Nephron (organoid): Measurements from ENCODE around the gene ZNF117.

Source experiments
- H3K27ac Mint-ChIP-seq, 3 experiments: 2 replicates each; pipeline ENCODE4 v1.8.0; 2020; ENCODE audit warnings: mixed read lengths in 3 of 3, mild to moderate bottlenecking in 2 of 3, moderate library complexity in 1 of 3
- H3K27me3 Mint-ChIP-seq: 2 replicates; pipeline ENCODE4 v1.8.0; 2021; ENCODE audit warnings: low read depth, mild to moderate bottlenecking, moderate library complexity, mixed read lengths
- H3K36me3 Mint-ChIP-seq: 2 replicates; pipeline ENCODE4 v1.8.0; 2020; ENCODE audit warnings: low read depth, mixed read lengths
- H3K4me1 Mint-ChIP-seq: 2 replicates; pipeline ENCODE4 v1.8.0; 2020; ENCODE audit warnings: mixed read lengths
- H3K4me3 Mint-ChIP-seq, 3 experiments: 2 replicates each; pipeline ENCODE4 v1.8.0; 2020; ENCODE audit warnings: mild to moderate bottlenecking in 3 of 3, mixed read lengths in 3 of 3, moderate library complexity in 2 of 3
- H3K9me3 Mint-ChIP-seq: 2 replicates; pipeline ENCODE4 v1.8.0; 2020; ENCODE audit warnings: mixed read lengths
- TF ChIP-seq, protein P1 (sequence below), 3 experiments: fragments of 200-600 bp; sonication (generic); IDR thresholded peaks; one replicate each; pipeline ENCODE4 v1.5.0; 2021; ENCODE audit warnings: antibody characterized with exemption in 3 of 3; ENCODE audit not compliant: unreplicated experiment in 3 of 3

ZNF117 gene

DNA sequence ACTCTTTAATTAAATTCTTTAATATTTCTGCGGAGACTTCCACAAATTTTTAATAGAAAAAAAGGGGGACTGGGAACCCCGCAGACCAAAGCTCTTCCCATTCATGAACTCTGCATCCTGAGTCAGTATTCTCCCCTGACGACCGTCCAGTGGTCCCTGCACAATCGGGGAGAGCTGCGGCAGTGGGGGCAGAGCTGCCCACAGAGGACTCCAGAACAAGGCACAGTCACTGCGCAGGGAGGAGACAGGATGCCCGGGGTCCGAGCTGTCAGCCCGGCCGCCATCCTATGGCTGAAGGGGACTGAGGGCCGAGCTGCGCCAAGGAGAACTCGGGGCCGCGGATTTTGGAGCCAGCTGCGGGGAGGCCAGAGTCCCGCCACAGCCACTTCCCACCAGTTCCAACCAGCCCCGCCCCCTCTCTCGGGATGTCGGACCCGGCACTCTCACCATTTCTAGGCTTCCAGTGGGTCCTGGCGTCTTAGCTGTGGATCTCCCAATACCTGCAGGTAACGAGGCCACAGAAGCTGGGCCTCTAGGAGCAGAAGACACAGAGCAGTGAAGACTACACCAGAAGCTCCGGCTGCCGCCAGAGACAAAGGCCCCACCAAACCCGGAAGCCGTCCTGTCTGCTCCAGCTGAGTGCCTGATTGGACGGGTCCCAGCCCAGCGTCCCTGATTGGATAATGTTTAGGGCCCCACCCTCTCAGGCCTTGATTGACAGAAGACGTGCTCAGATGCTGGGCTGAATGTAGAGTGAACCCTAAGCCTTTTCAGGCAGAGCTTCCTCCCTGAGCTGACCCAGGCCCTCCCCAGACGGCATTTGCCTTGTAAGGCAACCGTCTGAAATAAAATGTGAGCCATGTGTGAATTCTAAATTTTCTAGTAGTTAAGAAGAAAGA lies 15.5 kb upstream of the ZNF117 start, which contains the start of gene ERV3-1:
Gene ERV3-1 (minus strand): TSS at position 594 of the 899 bp plus-strand sequence. CDS start 13,661 bp downstream, outside the sequence.
- Mint-ChIP-seq H3K36me3 (peaks cover 53% of the 10 kb centered on the region), H3K9me3 (peaks cover 33% of the 10 kb centered on the region), H3K4me3 (peak within 1 kb of the TSS; percentile 98 to 99 (median 99)), H3K27me3 (no peaks in the 10 kb centered on the region), H3K4me1 (peaks cover 23% of the 10 kb centered on the region), H3K27ac (peak within 1 kb of the TSS; percentile 98 to 99 (median 99))
- TF ChIP-seq, protein P1, sequence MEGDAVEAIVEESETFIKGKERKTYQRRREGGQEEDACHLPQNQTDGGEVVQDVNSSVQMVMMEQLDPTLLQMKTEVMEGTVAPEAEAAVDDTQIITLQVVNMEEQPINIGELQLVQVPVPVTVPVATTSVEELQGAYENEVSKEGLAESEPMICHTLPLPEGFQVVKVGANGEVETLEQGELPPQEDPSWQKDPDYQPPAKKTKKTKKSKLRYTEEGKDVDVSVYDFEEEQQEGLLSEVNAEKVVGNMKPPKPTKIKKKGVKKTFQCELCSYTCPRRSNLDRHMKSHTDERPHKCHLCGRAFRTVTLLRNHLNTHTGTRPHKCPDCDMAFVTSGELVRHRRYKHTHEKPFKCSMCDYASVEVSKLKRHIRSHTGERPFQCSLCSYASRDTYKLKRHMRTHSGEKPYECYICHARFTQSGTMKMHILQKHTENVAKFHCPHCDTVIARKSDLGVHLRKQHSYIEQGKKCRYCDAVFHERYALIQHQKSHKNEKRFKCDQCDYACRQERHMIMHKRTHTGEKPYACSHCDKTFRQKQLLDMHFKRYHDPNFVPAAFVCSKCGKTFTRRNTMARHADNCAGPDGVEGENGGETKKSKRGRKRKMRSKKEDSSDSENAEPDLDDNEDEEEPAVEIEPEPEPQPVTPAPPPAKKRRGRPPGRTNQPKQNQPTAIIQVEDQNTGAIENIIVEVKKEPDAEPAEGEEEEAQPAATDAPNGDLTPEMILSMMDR (IDR thresholded peaks at IDR 0.05; ENCODE audit: unreplicated experiment in 3 of 3): no peak

DNA sequence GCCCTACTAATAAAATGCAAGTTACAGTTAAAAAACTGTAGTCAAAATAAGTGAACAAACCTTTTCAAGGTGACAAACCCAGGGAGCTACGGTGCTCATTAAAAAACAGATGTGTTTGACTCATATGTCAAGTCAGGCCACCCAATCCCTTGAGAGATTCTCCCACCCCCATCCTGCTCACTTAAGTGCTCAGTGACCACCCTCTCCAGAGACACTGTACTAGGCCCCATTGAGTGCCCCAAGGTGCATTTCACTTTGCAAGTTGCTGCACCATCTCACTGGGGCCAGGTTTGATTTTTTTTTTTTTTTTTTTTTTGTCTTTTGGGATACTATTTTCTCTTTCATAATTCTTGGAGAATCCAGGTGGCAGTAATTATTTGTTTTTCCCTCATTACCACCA lies 13.7 kb upstream of the ZNF117 start:
- peaks cover 50% of the 10 kb centered on the region for H3K9me3 Mint-ChIP-seq
- H3K4me1 Mint-ChIP-seq: peaks cover 23% of the 10 kb centered on the region
- H3K36me3 Mint-ChIP-seq: peaks cover 70% of the 10 kb centered on the region
- H3K4me3 Mint-ChIP-seq: peak overlapping the region; percentile 98 to 99 (median 99)
- no peaks in the 10 kb centered on the region for H3K27me3 Mint-ChIP-seq
- TF ChIP-seq, protein P1 (IDR thresholded peaks at IDR 0.05; ENCODE audit: unreplicated experiment in 3 of 3): no peak
- no peak overlapping the region for H3K27ac Mint-ChIP-seq

DNA sequence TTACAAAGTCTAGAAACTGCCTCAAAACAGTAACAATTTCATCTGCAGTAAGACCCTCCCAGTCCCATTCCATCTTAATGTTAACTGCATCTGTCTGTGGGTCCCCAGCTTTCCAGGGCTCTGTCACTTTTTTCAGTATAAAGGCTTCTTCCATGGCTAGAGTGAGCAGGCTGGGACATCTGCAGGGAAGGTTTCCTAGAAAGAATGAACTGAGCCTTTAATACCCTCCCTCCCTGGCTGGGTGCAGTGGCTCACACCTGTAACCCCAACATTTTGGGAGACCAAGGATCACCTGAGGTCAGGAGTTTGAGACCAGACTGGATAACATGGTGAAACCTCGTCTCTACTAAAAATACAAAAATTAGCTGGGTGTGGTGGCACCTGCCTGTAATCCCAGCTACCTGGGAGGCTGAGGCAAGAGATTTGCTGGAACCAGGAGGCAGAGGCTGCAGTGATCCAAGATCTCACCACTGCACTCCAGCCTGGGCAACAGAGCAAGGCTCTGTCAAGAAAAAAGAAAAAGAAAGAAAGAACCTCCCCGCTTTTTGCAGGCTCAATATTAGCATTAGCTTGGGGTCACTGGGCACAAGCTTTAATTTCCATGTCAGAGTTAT lies 12.2 kb upstream of the ZNF117 start:
- Mint-ChIP-seq H3K9me3 (peaks cover 65% of the 10 kb centered on the region), H3K27me3 (no peaks in the 10 kb centered on the region), H3K4me1 (peaks cover 23% of the 10 kb centered on the region), H3K27ac (no peak overlapping the region), H3K36me3 (peaks cover 85% of the 10 kb centered on the region), H3K4me3 (no peak overlapping the region)
- TF ChIP-seq, protein P1 (IDR thresholded peaks at IDR 0.05; ENCODE audit: unreplicated experiment in 3 of 3): no peak

DNA sequence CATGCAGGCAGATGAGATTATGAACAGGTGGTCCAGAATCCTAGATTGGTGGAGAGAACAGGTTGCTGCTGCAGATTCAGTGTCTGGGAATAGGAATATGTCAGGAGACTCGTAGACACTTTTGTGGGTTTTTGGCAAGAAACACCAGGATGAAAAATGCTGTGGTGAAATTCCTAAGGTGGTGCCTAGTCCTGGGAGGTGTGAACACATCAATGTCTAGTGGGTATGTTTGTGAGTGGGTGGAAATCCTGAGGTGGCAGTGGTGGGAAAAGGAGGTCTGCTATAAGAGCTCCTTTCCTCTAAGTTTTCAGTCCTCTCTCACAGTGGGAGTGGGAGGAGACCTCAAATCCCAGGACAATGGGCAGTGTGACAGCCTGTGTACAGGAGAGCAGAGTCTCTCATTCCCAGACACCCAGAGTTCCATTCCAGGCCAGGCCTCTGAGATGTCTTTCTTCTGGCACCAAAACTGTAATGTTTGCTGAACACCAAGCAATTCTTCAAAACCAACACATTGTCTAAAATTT lies 10.5 kb upstream of the ZNF117 start:
- Mint-ChIP-seq H3K36me3 (peaks cover 100% of the 10 kb centered on the region), H3K4me3 (no peak overlapping the region), H3K27me3 (no peaks in the 10 kb centered on the region), H3K9me3 (peaks cover 82% of the 10 kb centered on the region), H3K27ac (no peak overlapping the region), H3K4me1 (peaks cover 17% of the 10 kb centered on the region)
- TF ChIP-seq, protein P1 (IDR thresholded peaks at IDR 0.05; ENCODE audit: unreplicated experiment in 3 of 3): no peak

DNA sequence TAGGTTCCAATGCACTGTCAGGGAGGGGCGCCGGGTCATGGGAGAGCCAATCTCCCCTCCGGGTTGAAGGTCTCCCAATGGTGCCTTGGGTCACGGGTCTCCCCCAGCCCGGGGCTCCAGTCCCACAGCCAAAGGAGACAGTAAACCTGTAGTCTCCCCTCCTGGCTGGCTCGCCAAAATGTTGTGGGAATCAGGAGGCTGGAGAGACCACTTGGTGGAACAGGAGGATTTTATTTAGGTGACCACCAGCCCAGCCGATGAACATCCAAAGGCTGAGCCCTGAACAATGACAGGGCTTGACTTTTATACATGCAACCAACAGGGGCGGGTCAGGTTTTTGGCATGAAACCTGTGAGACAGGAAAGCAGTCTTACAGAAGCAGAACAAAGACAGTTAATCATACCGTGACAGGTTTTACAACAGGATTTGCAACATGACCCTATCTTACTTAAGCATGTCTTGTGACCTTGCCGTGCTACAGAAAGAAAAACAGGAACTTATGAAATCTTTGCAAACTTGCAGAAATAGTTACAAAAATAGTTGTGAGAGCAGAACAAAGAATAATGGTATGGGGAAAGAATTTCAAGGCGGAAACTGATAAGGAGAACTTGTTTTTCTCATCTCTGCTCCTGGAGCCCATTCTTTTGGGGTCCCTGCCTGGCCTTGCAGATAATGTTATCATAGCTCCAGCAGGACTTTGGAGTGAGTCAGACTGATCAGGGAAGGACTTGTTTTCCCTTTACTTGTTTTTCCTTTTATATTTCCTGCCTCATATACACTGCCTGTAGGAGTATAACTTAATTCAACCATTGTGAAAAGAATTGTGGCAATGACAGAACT lies 8.5 kb upstream of the ZNF117 start:
- TF ChIP-seq, protein P1 (IDR thresholded peaks at IDR 0.05; ENCODE audit: unreplicated experiment in 3 of 3): no peak
- H3K36me3 Mint-ChIP-seq: peaks cover 98% of the 10 kb centered on the region
- no peaks in the 10 kb centered on the region for H3K27me3 Mint-ChIP-seq
- no peak overlapping the region for H3K27ac Mint-ChIP-seq
- peaks cover 5% of the 10 kb centered on the region for H3K4me1 Mint-ChIP-seq
- peaks cover 85% of the 10 kb centered on the region for H3K9me3 Mint-ChIP-seq
- H3K4me3 Mint-ChIP-seq: no peak overlapping the region
